ENCODE measurements around the gene SLC22A23.
"Not testable (repeated sequence)": the region's sequence is repeated elsewhere in the genome, so short reads cannot be mapped to it uniquely, and the experiment has no call there.

SLC22A23 gene

DNA sequence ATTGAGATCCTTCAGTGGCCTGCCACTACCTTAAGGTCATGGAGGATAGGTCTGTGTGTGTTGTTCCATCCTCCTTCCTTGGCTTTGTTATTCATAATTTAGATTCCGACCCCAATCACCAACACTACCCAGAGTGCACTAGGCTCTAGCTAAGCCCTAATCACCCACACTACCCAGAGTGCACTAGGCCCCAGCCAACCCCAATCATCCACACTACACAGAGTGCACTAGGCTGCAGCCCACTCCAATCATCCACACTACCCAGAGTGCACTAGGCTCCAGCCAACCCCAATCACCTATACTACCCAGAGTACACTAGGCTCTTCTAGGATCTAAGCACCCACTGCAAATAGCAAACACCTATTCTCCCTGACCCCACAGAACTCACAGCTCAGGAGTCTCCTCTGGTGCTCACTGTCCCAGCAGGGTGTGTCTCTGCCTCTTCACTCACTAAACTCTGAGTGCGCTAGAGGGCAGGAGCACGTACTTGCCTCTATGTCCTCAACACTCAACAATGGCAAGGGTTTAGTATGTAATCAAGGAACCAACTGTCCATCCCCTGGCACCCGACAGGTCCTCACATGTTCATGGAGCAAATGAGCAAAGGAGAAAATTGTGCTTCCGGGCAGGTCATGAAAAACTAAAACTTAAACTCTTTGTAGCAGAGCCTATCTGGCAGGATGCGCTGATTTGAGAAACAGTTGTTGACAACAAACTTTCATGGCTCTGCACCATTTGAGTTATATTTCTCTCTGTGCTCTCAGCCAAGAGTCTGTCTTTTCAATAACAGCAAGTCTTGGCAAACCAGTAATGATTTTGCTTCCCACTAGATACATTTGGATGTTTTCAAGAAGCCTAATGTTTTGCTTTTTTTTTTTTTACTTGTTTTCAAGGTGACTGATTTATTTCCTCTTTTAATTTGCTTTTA lies 54.3 kb downstream of the SLC22A23 start:
- DNase-seq = no peak

- no peak for DNase-seq
Observed at GRCh38 chr6:3400162-3400561, 56.7 kb downstream of the SLC22A23 start.

- no peak for DNase-seq
Observed at GRCh38 chr6:3398755-3399696, 57.8 kb downstream of the SLC22A23 start.

DNA sequence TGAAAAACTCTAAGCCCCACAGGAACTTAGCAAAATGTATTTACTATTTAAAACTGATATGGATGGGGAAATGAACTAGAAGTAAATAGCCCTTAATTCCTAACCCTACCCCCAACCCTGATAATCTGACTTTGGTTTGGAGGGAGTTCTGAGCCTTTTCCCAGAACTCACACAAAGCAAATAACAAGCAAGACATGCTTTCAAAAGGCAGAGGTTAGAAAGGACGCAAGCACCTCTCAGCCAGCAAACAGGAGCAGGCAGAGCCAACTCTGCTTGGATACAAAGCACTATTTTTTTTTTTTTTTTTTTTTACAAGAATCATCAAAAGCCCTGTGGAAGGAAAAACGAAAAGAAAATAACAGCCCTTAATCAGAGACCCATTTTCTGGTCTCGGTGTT lies 58.7 kb downstream of the SLC22A23 start:
- no peak for DNase-seq

- DNase-seq = no peak
Observed at GRCh38 chr6:3397229-3398164, 59.4 kb downstream of the SLC22A23 start.

DNA sequence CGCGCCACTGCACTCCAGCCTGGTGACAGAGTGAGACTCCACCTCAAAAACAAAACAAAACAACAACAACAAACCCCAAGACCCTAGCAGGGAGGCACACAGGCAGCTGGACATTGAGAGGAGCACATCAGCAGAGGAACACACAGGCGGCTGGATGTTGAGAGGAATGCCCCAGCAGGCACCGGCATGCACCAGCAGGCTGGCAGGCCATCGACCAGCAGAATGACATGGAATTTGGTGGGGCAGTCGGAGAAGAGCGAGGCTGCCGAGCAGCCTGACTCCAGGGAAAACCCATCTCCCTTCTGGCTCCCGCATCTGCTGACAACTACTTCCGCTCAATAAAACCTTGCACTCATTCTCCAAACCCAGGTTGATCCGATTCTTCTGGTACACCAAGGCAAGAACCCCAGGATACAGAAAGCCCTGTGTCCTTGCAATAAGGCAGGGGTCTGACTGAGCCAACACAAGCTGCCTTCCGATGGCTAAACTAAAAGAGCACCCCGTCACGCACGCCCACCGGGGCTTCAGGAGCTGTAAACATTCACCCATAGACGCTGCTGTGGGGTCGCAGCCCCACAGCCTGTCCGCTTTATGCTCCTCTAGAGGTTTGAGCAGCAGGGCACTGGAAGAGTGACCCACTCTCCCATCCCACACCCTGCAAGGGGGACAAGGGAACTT lies 60.2 kb downstream of the SLC22A23 start:
- no peak for DNase-seq

GRCh38 chr6:3394671-3395070 lies 62.2 kb downstream of the SLC22A23 start:
- DNase-seq = no peak

- no peak for DNase-seq
Observed at GRCh38 chr6:3393836-3394202, 63.0 kb downstream of the SLC22A23 start.

GRCh38 chr6:3392930-3393835 lies 63.7 kb downstream of the SLC22A23 start:
- DNase-seq = no peak

GRCh38 chr6:3391902-3392458 lies 64.9 kb downstream of the SLC22A23 start:
- no peak for DNase-seq

DNA sequence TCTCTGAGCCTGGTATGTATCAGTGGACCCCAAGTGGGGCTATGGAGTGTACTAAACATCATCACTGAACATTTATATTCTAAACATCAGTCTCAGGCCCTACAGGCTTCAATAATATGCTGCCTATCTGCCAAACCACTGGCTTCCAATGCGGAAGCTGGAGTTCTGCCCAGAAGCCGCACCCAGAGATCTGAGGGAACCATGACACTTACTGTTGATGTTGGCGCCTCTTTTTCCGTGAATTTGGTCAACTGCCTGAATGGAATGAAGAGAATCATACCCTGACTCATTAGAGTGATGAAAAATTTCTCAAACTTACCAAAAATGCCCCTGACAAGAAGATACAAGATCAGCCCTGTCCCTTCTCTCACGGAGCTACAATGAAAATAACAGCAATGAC lies 66.2 kb downstream of the SLC22A23 start:
- DNase-seq = no peak

- no peak for DNase-seq
Observed at GRCh38 chr6:3389390-3390167, 67.3 kb downstream of the SLC22A23 start.

GRCh38 chr6:3388786-3389185 lies 68.1 kb downstream of the SLC22A23 start:
- DNase-seq = no peak

DNA sequence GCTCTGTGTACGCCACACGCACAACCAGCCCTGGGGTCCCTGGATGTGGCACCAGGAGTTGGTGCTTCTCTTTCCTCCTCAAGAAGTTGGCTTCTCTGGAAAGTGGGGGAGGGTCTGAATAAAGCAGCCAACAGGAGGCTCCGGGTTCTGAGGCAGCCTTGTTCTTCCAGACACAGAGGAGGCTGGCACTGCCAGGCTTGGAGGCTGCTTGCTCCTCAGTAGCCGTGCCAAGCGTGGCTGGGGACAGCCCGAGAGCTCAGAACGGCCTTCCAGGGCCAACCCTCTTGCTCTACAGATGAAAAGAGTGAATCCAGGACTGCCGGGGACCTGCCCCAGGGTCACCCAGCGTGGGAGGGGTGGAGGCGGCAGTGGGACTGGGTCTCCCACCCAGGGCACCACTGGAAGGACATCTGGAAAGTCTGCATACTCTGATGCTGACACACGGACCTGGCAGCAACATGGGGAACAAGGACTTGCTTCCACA lies 70.4 kb downstream of the SLC22A23 start:
- DNase-seq = no peak

GRCh38 chr6:3385660-3386151 lies 71.1 kb downstream of the SLC22A23 start:
- DNase-seq = no peak

- not testable (repeated sequence) for DNase-seq
Observed at GRCh38 chr6:3385181-3385580, 71.7 kb downstream of the SLC22A23 start.

DNA sequence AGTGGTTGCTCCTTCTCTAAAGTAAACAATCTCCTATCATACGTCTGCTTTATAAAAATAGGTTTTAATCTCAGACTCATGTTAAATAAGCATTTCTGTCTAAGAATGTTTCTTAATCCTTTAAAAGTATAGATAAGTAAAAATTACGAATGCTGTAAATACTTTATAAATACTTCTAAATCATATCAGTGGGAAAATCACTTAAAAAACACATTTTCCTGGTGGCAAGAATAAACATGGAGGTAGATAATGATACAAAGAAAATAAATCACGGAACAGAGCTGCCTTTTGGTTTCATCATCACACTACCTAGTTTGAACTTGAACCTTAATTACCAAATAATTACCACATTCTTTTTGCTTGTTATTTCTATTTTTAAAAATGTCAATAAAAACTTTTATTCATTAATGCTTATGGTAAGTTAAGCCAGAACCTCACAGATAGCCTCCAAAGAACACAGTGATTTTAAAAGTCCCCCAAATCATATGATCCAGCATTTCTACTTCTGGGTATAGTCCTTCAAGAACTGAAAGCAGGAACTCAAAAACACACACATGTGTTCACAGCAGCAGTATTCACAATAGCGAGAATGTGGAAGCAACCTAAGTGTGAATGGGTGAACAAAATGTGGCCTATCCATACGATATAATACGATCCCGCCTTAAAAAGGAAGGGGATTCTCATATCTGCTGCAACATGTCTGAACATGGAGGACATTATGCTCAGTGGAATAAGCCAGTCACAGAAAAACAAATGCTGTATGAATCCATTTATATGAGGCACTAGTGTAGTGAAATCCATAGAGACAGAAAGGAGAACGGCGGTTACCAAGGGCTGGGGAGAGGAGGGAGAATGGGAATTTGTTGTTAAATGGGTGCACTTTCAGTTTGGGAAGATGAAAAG lies 72.4 kb downstream of the SLC22A23 start:
- no peak for DNase-seq

- no peak for DNase-seq
Observed at GRCh38 chr6:3383525-3383924, 73.3 kb downstream of the SLC22A23 start.
